Neuronal stem cell (in vitro differentiated cells): ENCODE data around the gene C21orf91.

Source experiments
- DNase-seq: peaks from one replicate; pipeline ENCODE4 v3.0.0-alpha.2; 2013; ENCODE audit warnings: low spot score
- H2AFZ ChIP-seq: one replicate; pipeline ENCODE4 v1.6.1; 2013; ENCODE audit warnings: mild to moderate bottlenecking, low read length, inconsistent platforms
- H2AK5ac ChIP-seq: 2 replicates; pipeline ENCODE4 v1.6.1; 2013; ENCODE audit warnings: low read depth, mild to moderate bottlenecking, inconsistent platforms, low read length, moderate library complexity, mixed read lengths
- H2BK120ac ChIP-seq: 2 replicates; pipeline ENCODE4 v1.6.1; 2013; ENCODE audit warnings: low read depth, mild to moderate bottlenecking, inconsistent platforms, low read length, moderate library complexity, mixed read lengths
- H2BK12ac ChIP-seq: one replicate; pipeline ENCODE4 v1.6.1; 2013; ENCODE audit warnings: low read length, inconsistent platforms
- H2BK15ac ChIP-seq: 2 replicates; pipeline ENCODE4 v1.6.1; 2013; ENCODE audit warnings: mild to moderate bottlenecking, low read length, inconsistent platforms, mixed read lengths
- H2BK5ac ChIP-seq: one replicate; pipeline ENCODE4 v1.6.1; 2013; ENCODE audit warnings: inconsistent platforms, mild to moderate bottlenecking, low read length, moderate library complexity
- H3K14ac ChIP-seq: one replicate; pipeline ENCODE4 v1.6.1; 2013; ENCODE audit warnings: low read length, inconsistent platforms
- H3K18ac ChIP-seq: 2 replicates; pipeline ENCODE4 v1.6.1; 2013; ENCODE audit warnings: low read length, inconsistent platforms
- H3K23ac ChIP-seq: 2 replicates; pipeline ENCODE4 v1.6.1; 2013; ENCODE audit warnings: low read depth, mild to moderate bottlenecking, mixed read lengths, low read length, inconsistent platforms; ENCODE audit not compliant: poor library complexity
- H3K27ac ChIP-seq: replicated peaks from 3 replicates; pipeline ENCODE4 v1.5.1; 2013; ENCODE audit warnings: low read length, inconsistent platforms
- H3K27me3 ChIP-seq, 3 experiments: 2 replicates each; pipeline ENCODE4 v1.6.1; 2013; ENCODE audit warnings: low read length in 3 of 3, mild to moderate bottlenecking in 2 of 3, inconsistent platforms in 1 of 3, low read depth in 1 of 3, mixed read lengths in 1 of 3, moderate library complexity in 1 of 3; ENCODE audit not compliant: control insufficient read depth in 3 of 3, insufficient read depth in 3 of 3
- H3K36me3 ChIP-seq, 2 donors: replicated peaks in 1 of 2; 2 replicates each; pipeline ENCODE4 v1.6.1; 2013; ENCODE audit warnings: low read length in 2 of 2; ENCODE audit not compliant: control insufficient read depth in 2 of 2, insufficient read depth in 2 of 2
- H3K4ac ChIP-seq: 2 replicates; pipeline ENCODE4 v1.6.1; 2013; ENCODE audit warnings: inconsistent platforms, mild to moderate bottlenecking, low read length, moderate library complexity
- H3K4me1 ChIP-seq, 2 donors: 1 replicate in 1 of 2; 2 replicates in 1 of 2; pipeline ENCODE4 v1.6.1; 2013; ENCODE audit warnings: low read length in 2 of 2, low read depth in 1 of 2; ENCODE audit not compliant: control insufficient read depth in 2 of 2, insufficient read depth in 1 of 2
- H3K4me2 ChIP-seq: one replicate; pipeline ENCODE4 v1.6.1; 2013; ENCODE audit warnings: mild to moderate bottlenecking, low read length, inconsistent platforms; ENCODE audit not compliant: insufficient read depth, poor library complexity, severe bottlenecking
- H3K4me3 ChIP-seq, 2 donors: 2 replicates each; pipeline ENCODE4 v1.5.1; 2013; ENCODE audit warnings: low read length in 2 of 2, mild to moderate bottlenecking in 2 of 2, inconsistent platforms in 1 of 2, moderate library complexity in 1 of 2
- H3K79me1 ChIP-seq: one replicate; pipeline ENCODE4 v1.6.1; 2013; ENCODE audit warnings: low read depth, mild to moderate bottlenecking, inconsistent platforms, low read length, moderate library complexity
- H3K9ac ChIP-seq: one replicate; pipeline ENCODE4 v1.6.1; 2013; ENCODE audit warnings: mild to moderate bottlenecking, low read depth, low read length, inconsistent platforms; ENCODE audit not compliant: poor library complexity
- H3K9me3 ChIP-seq, 2 donors: replicated peaks in 1 of 2; 2 replicates each; pipeline versions ENCODE3 to v1.6.1; 2013; ENCODE audit warnings: low read length in 2 of 2, mild to moderate bottlenecking in 2 of 2, inconsistent platforms in 1 of 2, low read depth in 1 of 2, mixed read lengths in 1 of 2, moderate library complexity in 1 of 2; ENCODE audit not compliant: control insufficient read depth in 2 of 2, insufficient read depth in 1 of 2
- H4K8ac ChIP-seq: one replicate; pipeline ENCODE4 v1.6.1; 2013; ENCODE audit warnings: low read depth, mild to moderate bottlenecking, inconsistent platforms, low read length, moderate library complexity
- H4K91ac ChIP-seq: one replicate; pipeline ENCODE4 v1.6.1; 2013; ENCODE audit warnings: low read length, low read depth, mild to moderate bottlenecking, inconsistent platforms; ENCODE audit not compliant: poor library complexity
- WGBS, 2 donors: extraction: QIAGEN DNeasy Blood & Tissue Kit; methylation state at CpG; one replicate each; pipeline ENCODE4 v1.1.7; 2013; ENCODE audit warnings: missing lambda C conversion rate in 2 of 2, mixed read lengths in 1 of 2; ENCODE audit not compliant: insufficient read length in 2 of 2, insufficient replicate concordance in 1 of 2; ENCODE audit errors: extremely low coverage in 2 of 2; 5-methylcytosine and 5-hydroxymethylcytosine counted together

The C21orf91 gene

GRCh38 chr21:17798796-17799195, 20.4 kb downstream of the C21orf91 start:
- no peak overlapping the region for H2AK5ac ChIP-seq
- no peak overlapping the region for H2BK15ac ChIP-seq
- no peak for DNase-seq
- no peak overlapping the region for H3K23ac ChIP-seq
- WGBS, 2 donors = no CpG with 5 or more reads among the region's 2 CpGs
- no peak overlapping the region for H3K9ac ChIP-seq
- peaks cover 2 to 51% of the 10 kb centered on the region in 2 donors for H3K36me3 ChIP-seq
- no peaks in the 10 kb centered on the region for H3K9me3 ChIP-seq
- no peaks in the 10 kb centered on the region for H3K27me3 ChIP-seq
- H3K4me3 ChIP-seq = no peak overlapping the region
- H3K18ac ChIP-seq = no peak overlapping the region
- no peak overlapping the region for H4K91ac ChIP-seq
- no peak overlapping the region for H2BK12ac ChIP-seq
- no peaks in the 10 kb centered on the region for H3K4me1 ChIP-seq
- no peak overlapping the region for H4K8ac ChIP-seq
- H2BK5ac ChIP-seq = no peak overlapping the region
- H3K79me1 ChIP-seq = no peaks in the 10 kb centered on the region
- no peak overlapping the region for H2AFZ ChIP-seq
- H3K4ac ChIP-seq = no peak overlapping the region
- no peak overlapping the region for H3K14ac ChIP-seq
- H3K4me2 ChIP-seq = no peak overlapping the region
- H2BK120ac ChIP-seq = no peak overlapping the region
- no peak overlapping the region for H3K27ac ChIP-seq

GRCh38 chr21:17797967-17798366, 21.2 kb downstream of the C21orf91 start:
- H2BK5ac ChIP-seq = no peak overlapping the region
- no peak overlapping the region for H2AFZ ChIP-seq
- H3K27ac ChIP-seq = no peak overlapping the region
- H2BK12ac ChIP-seq = no peak overlapping the region
- WGBS, 2 donors = no CpG with 5 or more reads among the region's 2 CpGs
- H3K27me3 ChIP-seq = no peaks in the 10 kb centered on the region
- DNase-seq = no peak
- H2AK5ac ChIP-seq = no peak overlapping the region
- no peak overlapping the region for H2BK120ac ChIP-seq
- no peak overlapping the region for H3K4ac ChIP-seq
- H4K91ac ChIP-seq = no peak overlapping the region
- no peak overlapping the region for H3K4me3 ChIP-seq
- H3K18ac ChIP-seq = no peak overlapping the region
- no peak overlapping the region for H3K23ac ChIP-seq
- H2BK15ac ChIP-seq = no peak overlapping the region
- H3K9ac ChIP-seq = no peak overlapping the region
- no peaks in the 10 kb centered on the region for H3K4me1 ChIP-seq
- H3K9me3 ChIP-seq = no peaks in the 10 kb centered on the region
- no peaks in the 10 kb centered on the region for H3K79me1 ChIP-seq
- peaks cover 3 to 52% of the 10 kb centered on the region in 2 donors for H3K36me3 ChIP-seq
- no peak overlapping the region for H4K8ac ChIP-seq
- no peak overlapping the region for H3K14ac ChIP-seq
- H3K4me2 ChIP-seq = no peak overlapping the region

- no peak overlapping the region for H2BK120ac ChIP-seq
- H3K27me3 ChIP-seq = no peaks in the 10 kb centered on the region
- H3K9ac ChIP-seq = no peak overlapping the region
- H3K79me1 ChIP-seq = no peaks in the 10 kb centered on the region
- H3K9me3 ChIP-seq = no peaks in the 10 kb centered on the region
- H3K4ac ChIP-seq = no peak overlapping the region
- no peak overlapping the region for H2BK15ac ChIP-seq
- no peak for DNase-seq
- no peak overlapping the region for H3K18ac ChIP-seq
- H3K27ac ChIP-seq = no peak overlapping the region
- H3K4me1 ChIP-seq = no peaks in the 10 kb centered on the region
- H4K8ac ChIP-seq = no peak overlapping the region
- no peak overlapping the region for H3K14ac ChIP-seq
- peaks cover 3 to 55% of the 10 kb centered on the region in 2 donors for H3K36me3 ChIP-seq
- no peak overlapping the region for H2BK5ac ChIP-seq
- no peak overlapping the region for H3K23ac ChIP-seq
- no CpG with 5 or more reads among the region's 1 CpG for WGBS, 2 donors
- H3K4me3 ChIP-seq = no peak overlapping the region
- H2AK5ac ChIP-seq = no peak overlapping the region
- H2AFZ ChIP-seq = no peak overlapping the region
- no peak overlapping the region for H2BK12ac ChIP-seq
- no peak overlapping the region for H4K91ac ChIP-seq
- H3K4me2 ChIP-seq = no peak overlapping the region
Observed at GRCh38 chr21:17796503-17796902, 22.7 kb downstream of the C21orf91 start.

- peaks cover 6 to 60% of the 10 kb centered on the region in 2 donors for H3K36me3 ChIP-seq
- H4K8ac ChIP-seq = no peak overlapping the region
- no peak overlapping the region for H3K18ac ChIP-seq
- H2BK12ac ChIP-seq = no peak overlapping the region
- H2AK5ac ChIP-seq = no peak overlapping the region
- H3K23ac ChIP-seq = no peak overlapping the region
- no peak overlapping the region for H3K4me3 ChIP-seq
- no peak overlapping the region for H3K27ac ChIP-seq
- H4K91ac ChIP-seq = no peak overlapping the region
- no peak overlapping the region for H3K4ac ChIP-seq
- H2BK15ac ChIP-seq = no peak overlapping the region
- H2BK120ac ChIP-seq = no peak overlapping the region
- H2BK5ac ChIP-seq = no peak overlapping the region
- H3K9ac ChIP-seq = no peak overlapping the region
- DNase-seq = no peak
- H3K9me3 ChIP-seq = no peaks in the 10 kb centered on the region
- WGBS, 2 donors = no CpG with 5 or more reads among the region's 1 CpG
- no peaks in the 10 kb centered on the region for H3K4me1 ChIP-seq
- no peaks in the 10 kb centered on the region for H3K27me3 ChIP-seq
- no peaks in the 10 kb centered on the region for H3K79me1 ChIP-seq
- H3K14ac ChIP-seq = no peak overlapping the region
- no peak overlapping the region for H3K4me2 ChIP-seq
- H2AFZ ChIP-seq = no peak overlapping the region
Observed at GRCh38 chr21:17796037-17796403, 23.1 kb downstream of the C21orf91 start.
